Measurements from ENCODE around the gene VEPH1. TPM values are rescaled to one million over a fixed set of nuclear protein-coding genes. Genes with fewer than 3 reads are reported as not detected.

VEPH1 gene
- total RNA-seq, 1 experiment from 2014 or later: 7.7 TPM

DNA sequence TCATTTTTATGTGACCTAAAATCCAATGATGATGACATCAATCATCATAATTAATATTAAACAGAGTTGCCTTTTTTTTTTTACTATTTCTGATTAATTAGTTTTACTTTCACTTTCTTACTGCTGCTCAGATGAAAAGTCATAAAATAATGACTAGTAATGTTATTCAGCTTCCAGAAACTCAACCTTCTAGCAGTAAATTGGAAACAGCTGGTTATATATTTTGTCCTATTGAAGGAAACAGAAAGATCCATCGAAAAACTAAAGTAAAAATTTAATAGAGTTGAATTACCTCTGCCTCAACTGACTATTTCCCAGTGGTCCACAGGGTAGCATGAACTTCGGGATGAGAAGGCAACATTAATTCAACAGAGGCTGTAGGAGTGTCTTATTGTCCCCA is 173.7 kb downstream of the VEPH1 start:
- DNase-seq: no peak
- no peak overlapping the region for H3K18ac ChIP-seq (ENCODE audit: insufficient read length, low read depth, low read length)
- H3K23me2 ChIP-seq (ENCODE audit: insufficient read length, low read depth, low read length, poor library complexity, severe bottlenecking): no peaks in the 10 kb centered on the region
- no peak overlapping the region for H3K27ac Mint-ChIP-seq
- H4K8ac ChIP-seq (replicated peaks; ENCODE audit: insufficient read length, low read depth, low read length): no peak overlapping the region
- H2AFZ ChIP-seq (ENCODE audit: low read length): no peak overlapping the region
- no peaks in the 10 kb centered on the region for H3K79me2 ChIP-seq (ENCODE audit: insufficient read depth, low read length)
- H3K36me3 Mint-ChIP-seq (ENCODE audit: insufficient read depth in 1 of 3, low read depth in 3 of 3): no peaks in the 10 kb centered on the region
- no peak overlapping the region for H4K91ac ChIP-seq (ENCODE audit: insufficient read length, low read depth, low read length)
- H3K9me3 ChIP-seq (ENCODE audit: control insufficient read depth, low read depth, low read length): no peaks in the 10 kb centered on the region
- no peaks in the 10 kb centered on the region for H3K79me1 ChIP-seq (ENCODE audit: insufficient read depth, low read depth, low read length, poor library complexity, severe bottlenecking)
- peaks cover 2 to 5% of the 10 kb centered on the region in 2 experiments; a peak in 1 of 5 replicates for H3K9me3 Mint-ChIP-seq
- no peak overlapping the region for H3K23ac ChIP-seq (ENCODE audit: insufficient read length, low read depth, low read length)
- no peak overlapping the region for H3K4me3 Mint-ChIP-seq
- H3K27me3 ChIP-seq (ENCODE audit: insufficient read depth, low read length): no peaks in the 10 kb centered on the region
- no peak overlapping the region for H2BK5ac ChIP-seq (ENCODE audit: insufficient read length, low read length)
- no peak overlapping the region for H3K56ac ChIP-seq (ENCODE audit: insufficient read length, low read depth, low read length)
- H2BK120ac ChIP-seq (ENCODE audit: low read depth, low read length, poor library complexity, severe bottlenecking): no peak overlapping the region
- TF ChIP-seq, protein P1, sequence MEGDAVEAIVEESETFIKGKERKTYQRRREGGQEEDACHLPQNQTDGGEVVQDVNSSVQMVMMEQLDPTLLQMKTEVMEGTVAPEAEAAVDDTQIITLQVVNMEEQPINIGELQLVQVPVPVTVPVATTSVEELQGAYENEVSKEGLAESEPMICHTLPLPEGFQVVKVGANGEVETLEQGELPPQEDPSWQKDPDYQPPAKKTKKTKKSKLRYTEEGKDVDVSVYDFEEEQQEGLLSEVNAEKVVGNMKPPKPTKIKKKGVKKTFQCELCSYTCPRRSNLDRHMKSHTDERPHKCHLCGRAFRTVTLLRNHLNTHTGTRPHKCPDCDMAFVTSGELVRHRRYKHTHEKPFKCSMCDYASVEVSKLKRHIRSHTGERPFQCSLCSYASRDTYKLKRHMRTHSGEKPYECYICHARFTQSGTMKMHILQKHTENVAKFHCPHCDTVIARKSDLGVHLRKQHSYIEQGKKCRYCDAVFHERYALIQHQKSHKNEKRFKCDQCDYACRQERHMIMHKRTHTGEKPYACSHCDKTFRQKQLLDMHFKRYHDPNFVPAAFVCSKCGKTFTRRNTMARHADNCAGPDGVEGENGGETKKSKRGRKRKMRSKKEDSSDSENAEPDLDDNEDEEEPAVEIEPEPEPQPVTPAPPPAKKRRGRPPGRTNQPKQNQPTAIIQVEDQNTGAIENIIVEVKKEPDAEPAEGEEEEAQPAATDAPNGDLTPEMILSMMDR (conservative IDR thresholded peaks at IDR 0.05): no peak
- H3K4me2 ChIP-seq (ENCODE audit: insufficient read depth, insufficient read length, low read length): no peak overlapping the region
- peaks cover 4% of the 10 kb centered on the region in 2 experiments for H3K4me1 Mint-ChIP-seq
- no peak overlapping the region for H2BK15ac ChIP-seq (ENCODE audit: low read depth, low read length)
- no peak overlapping the region for H3K4ac ChIP-seq (ENCODE audit: low read depth, low read length)
- no peak overlapping the region for H3T11ph ChIP-seq (ENCODE audit: low read length)
- no peaks in the 10 kb centered on the region for H4K20me1 ChIP-seq (ENCODE audit: control insufficient read depth, insufficient read depth, insufficient read length)
- H3K27ac ChIP-seq (ENCODE audit: insufficient read length, low read depth, low read length): no peak overlapping the region
- H3K4me1 ChIP-seq (ENCODE audit: insufficient read depth, low read length): no peaks in the 10 kb centered on the region; the same call in 1 of the 2 replicates
- no peak overlapping the region for H2BK20ac ChIP-seq (ENCODE audit: low read depth, low read length, poor library complexity, severe bottlenecking)
- H3K9ac ChIP-seq (ENCODE audit: extremely low read depth, insufficient read length, low read length): no peak overlapping the region
- no peaks in the 10 kb centered on the region for H3K27me3 Mint-ChIP-seq (ENCODE audit: low read depth)
- no peak overlapping the region for H2AK5ac ChIP-seq (ENCODE audit: insufficient read length, low read length)
- no peak overlapping the region for H3K14ac ChIP-seq (ENCODE audit: insufficient read depth, low read length)
- WGBS (ENCODE audit: extremely low coverage, insufficient read length, low lambda C conversion rate): no CpG with 5 or more reads among the region's 2 CpGs
- H4K5ac ChIP-seq (ENCODE audit: insufficient read length, low read depth, low read length): no peak overlapping the region
- no peak overlapping the region for H2BK12ac ChIP-seq (ENCODE audit: insufficient read length, low read depth, low read length)
